Karpas-422 (cell line): ENCODE data around the gene CSNK1G2. TPM values are rescaled to one million over a fixed set of nuclear protein-coding genes. Genes with fewer than 3 reads are reported as not detected.

Experiments used
- DNase-seq: peaks from one replicate; pipeline ENCODE4 v3.0.0-alpha.2; 2015
- H2AFZ ChIP-seq: fragments of 200-600 bp; sonication (generic); 2 replicates; pipeline ENCODE4 v1.6.1; 2014; ENCODE audit warnings: antibody characterized with exemption, low read length, mixed read lengths
- H3K27ac ChIP-seq: fragments of 200-600 bp; sonication (generic); 2 replicates; pipeline ENCODE4 v1.5.1; 2014; ENCODE audit warnings: mild to moderate bottlenecking, low read length, moderate library complexity
- H3K27me3 ChIP-seq: fragments of 200-600 bp; sonication (generic); 2 replicates; pipeline ENCODE4 v1.6.1; 2014; ENCODE audit warnings: low read length, mixed read lengths
- H3K36me3 ChIP-seq: fragments of 200-600 bp; sonication (generic); 2 replicates; pipeline ENCODE4 v1.6.1; 2014; ENCODE audit warnings: low read length, mixed read lengths; ENCODE audit not compliant: insufficient read depth
- H3K4me1 ChIP-seq: fragments of 200-600 bp; sonication (generic); 2 replicates; pipeline ENCODE4 v1.6.1; 2014; ENCODE audit warnings: mild to moderate bottlenecking, low read length, mixed read lengths
- H3K4me2 ChIP-seq: fragments of 200-600 bp; sonication (generic); 2 replicates; pipeline ENCODE4 v1.6.1; 2014; ENCODE audit warnings: low read length, low read depth, mild to moderate bottlenecking; ENCODE audit not compliant: poor library complexity, severe bottlenecking
- H3K4me3 ChIP-seq: fragments of 200-600 bp; sonication (generic); 2 replicates; pipeline ENCODE4 v1.5.1; 2014; ENCODE audit warnings: mild to moderate bottlenecking, antibody characterized with exemption, low read length, mixed read lengths
- H3K79me2 ChIP-seq: fragments of 200-600 bp; sonication (generic); 2 replicates; pipeline ENCODE4 v1.6.1; 2014; ENCODE audit warnings: mild to moderate bottlenecking, low read length, mixed read lengths
- H3K9ac ChIP-seq: fragments of 200-600 bp; sonication (generic); 2 replicates; pipeline ENCODE4 v1.6.0; 2014; ENCODE audit warnings: low read length
- H3K9me2 ChIP-seq: fragments of 200-600 bp; sonication (generic), shearing (Covaris generic); replicated peaks from 2 replicates; pipeline ENCODE4 v1.6.0; 2014; ENCODE audit warnings: mild to moderate bottlenecking, low read length, moderate library complexity; ENCODE audit not compliant: insufficient read depth
- H3K9me3 ChIP-seq: fragments of 300-700, 200-600 bp; sonication (generic); 2 replicates; pipeline ENCODE4 v1.6.1; 2014; ENCODE audit warnings: low read length, mixed read lengths
- H4K20me1 ChIP-seq: fragments of 200-600 bp; sonication (generic); 2 replicates; pipeline ENCODE4 v1.6.1; 2014; ENCODE audit warnings: mild to moderate bottlenecking, antibody characterized with exemption, low read length, low read depth; ENCODE audit not compliant: insufficient read depth
- total RNA-seq: library from RNA; depleted of rRNA; stranded (reverse); fragments of >200 nt; shearing (Covaris generic); gene quantifications from 2 replicates; pipeline ENCODE4 v1.2.3, GENCODE V29; 2014; ENCODE audit warnings: low replicate concordance

The CSNK1G2 gene
- total RNA-seq, 1 experiment from 2014 or later, result 57.1 TPM

DNA sequence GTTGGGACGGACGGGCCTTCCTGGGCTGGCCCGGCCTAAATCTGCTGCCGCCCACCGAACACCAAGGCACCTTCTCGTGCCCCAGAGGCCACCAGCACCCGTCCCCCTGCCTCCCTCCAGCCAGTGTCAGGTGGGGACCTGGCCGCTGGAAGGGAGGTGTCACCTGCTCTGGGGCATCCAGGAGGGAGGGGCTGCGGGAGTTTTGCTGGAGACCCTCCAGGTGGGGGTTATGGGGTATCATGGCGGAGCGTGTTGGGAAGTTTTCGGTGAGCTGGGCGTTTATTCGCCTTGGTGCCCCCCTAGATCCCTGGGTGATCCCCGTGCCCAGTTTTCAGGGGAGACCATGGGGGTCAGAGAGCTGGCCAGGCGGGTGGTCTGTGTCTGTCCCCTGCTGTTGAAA is 9.7 kb downstream of the CSNK1G2 start:
- Histone ChIP-seq H3K9ac (no peak overlapping the region), H3K27me3 (no peaks in the 10 kb centered on the region), H3K27ac (no peak overlapping the region), H3K9me2 (no peaks in the 10 kb centered on the region), H3K4me1 (no peaks in the 10 kb centered on the region), H3K9me3 (no peaks in the 10 kb centered on the region), H3K36me3 (no peaks in the 10 kb centered on the region), H2AFZ (no peak overlapping the region), H3K4me3 (no peak overlapping the region), H3K79me2 (peaks cover 79% of the 10 kb centered on the region), H3K4me2 (no peak overlapping the region), H4K20me1 (peaks cover 28% of the 10 kb centered on the region; the same call in 1 of the 2 replicates)
- DNase-seq, result no peak

DNA sequence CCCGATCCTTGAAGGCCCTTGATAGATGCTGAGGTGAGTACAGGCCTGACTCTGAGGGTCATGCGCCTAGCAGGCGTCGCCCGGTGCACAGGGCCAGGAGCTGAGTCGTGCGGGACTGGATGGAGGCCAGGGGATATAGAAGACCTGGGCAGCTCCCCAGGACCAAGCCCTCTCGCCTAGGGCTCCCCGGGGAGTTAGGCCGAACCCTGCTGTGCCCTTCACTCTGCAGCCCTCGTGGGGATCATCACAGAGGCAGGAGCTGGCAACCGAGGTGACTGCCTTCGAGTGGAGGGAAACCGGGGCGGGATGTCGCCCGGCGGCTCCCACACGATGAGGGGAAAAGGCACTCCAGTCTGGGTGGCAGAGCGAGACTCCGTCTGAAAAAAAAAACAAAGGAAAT is 11.7 kb downstream of the CSNK1G2 start:
- Histone ChIP-seq H3K4me2 (no peak overlapping the region), H4K20me1 (peaks cover 22% of the 10 kb centered on the region; the same call in 1 of the 2 replicates), H3K9me2 (no peaks in the 10 kb centered on the region), H3K4me3 (no peak overlapping the region), H3K9me3 (no peaks in the 10 kb centered on the region), H3K4me1 (no peaks in the 10 kb centered on the region), H3K27me3 (no peaks in the 10 kb centered on the region), H3K9ac (no peak overlapping the region), H2AFZ (no peak overlapping the region), H3K79me2 (peaks cover 82% of the 10 kb centered on the region), H3K36me3 (no peaks in the 10 kb centered on the region), H3K27ac (no peak overlapping the region)
- DNase-seq, result no peak

DNA sequence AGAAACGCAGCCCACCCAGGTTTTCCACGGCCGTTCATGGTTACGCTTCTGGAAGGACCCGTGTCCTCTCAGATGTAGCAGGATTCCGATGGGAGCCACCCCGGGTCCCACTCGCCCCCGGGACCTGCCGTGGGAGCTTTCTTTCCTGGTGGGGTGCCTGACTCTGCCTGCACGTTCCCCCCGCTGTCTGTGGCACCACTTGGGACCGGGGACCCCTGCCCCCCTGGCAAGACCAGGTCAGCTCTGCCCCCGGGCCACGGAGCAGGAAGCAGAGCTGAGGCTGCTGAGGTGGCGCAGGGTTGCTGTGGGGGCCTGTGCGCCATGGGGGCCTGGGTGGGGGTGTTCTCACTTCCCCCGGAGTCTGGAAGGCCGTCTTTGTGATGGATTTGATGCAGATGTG is 12.1 kb downstream of the CSNK1G2 start:
- Histone ChIP-seq H3K79me2 (peaks cover 78% of the 10 kb centered on the region), H3K4me1 (no peaks in the 10 kb centered on the region), H3K36me3 (no peaks in the 10 kb centered on the region), H3K27ac (no peak overlapping the region), H3K4me2 (no peak overlapping the region), H3K9ac (no peak overlapping the region), H3K9me2 (no peaks in the 10 kb centered on the region), H3K4me3 (no peak overlapping the region), H2AFZ (no peak overlapping the region), H3K27me3 (no peaks in the 10 kb centered on the region), H3K9me3 (no peaks in the 10 kb centered on the region), H4K20me1 (peaks cover 22% of the 10 kb centered on the region; the same call in 1 of the 2 replicates)
- DNase-seq, result no peak

DNA sequence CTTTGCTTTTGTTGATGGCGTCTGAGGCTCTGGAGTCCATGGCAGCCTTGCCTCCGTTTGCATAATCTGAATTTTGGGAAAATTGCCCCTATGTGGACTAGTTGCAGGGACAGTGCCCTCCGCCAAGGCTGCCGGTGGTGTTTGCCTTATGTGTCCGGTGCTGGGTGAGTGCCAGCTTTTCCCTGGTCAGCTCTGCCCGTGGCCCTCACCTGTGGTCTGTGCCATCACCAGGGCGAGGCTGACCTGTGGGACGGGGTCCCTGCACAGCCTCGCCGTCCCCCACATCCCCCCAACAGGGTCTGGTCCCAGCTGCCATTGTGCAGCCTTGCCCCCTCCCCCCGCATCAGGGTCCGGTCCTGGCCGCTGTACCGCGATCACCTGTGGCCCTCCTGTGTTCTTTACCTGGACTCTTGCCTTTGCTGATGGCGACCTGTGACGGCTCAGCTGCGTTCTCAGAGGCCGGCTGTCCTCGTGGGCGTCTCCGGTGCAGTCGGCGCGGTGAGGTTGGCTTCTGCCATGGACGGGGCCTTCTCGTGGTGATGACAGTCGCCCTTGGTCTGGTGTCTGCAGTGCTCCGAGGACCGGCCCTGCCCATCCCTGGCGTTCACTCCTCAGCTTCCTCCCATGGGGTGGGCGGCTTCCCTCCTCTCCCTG is 12.6 kb downstream of the CSNK1G2 start:
- Histone ChIP-seq H2AFZ (no peak overlapping the region), H3K4me2 (no peak overlapping the region), H3K4me1 (no peaks in the 10 kb centered on the region), H3K9me2 (no peaks in the 10 kb centered on the region), H3K27me3 (no peaks in the 10 kb centered on the region), H3K9ac (no peak overlapping the region), H3K36me3 (no peaks in the 10 kb centered on the region), H3K4me3 (no peak overlapping the region), H3K79me2 (peaks cover 75% of the 10 kb centered on the region), H3K9me3 (no peaks in the 10 kb centered on the region), H3K27ac (no peak overlapping the region), H4K20me1 (peaks cover 20% of the 10 kb centered on the region; the same call in 1 of the 2 replicates)
- DNase-seq, result no peak

DNA sequence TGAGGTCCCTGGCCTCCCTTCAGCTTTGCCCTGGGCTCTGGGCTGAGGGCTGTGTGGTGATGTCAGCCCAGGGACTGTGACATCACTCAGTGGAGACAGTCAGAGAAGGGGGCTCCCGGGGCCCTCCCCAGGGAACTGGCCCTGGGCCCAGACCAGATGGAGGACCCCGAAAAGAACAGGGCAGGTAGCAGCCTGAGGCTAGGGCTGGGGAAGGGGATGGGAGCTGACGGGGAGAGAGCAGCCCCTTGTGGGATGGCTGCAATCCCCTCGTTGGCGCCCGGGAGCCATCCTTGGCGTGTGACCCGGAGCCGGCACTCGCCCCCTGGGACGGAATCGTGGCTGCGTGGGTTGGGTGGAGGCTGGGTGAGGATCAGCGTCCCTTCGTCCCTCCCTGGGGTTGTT is 13.6 kb downstream of the CSNK1G2 start:
- H3K27ac ChIP-seq, result no peak overlapping the region
- H3K9me2 ChIP-seq, result no peaks in the 10 kb centered on the region
- no peaks in the 10 kb centered on the region for H3K4me1 ChIP-seq
- H4K20me1 ChIP-seq, result peaks cover 18% of the 10 kb centered on the region; the same call in 1 of the 2 replicates
- H3K27me3 ChIP-seq, result no peaks in the 10 kb centered on the region
- no peak overlapping the region for H3K4me3 ChIP-seq
- H3K9ac ChIP-seq, result no peak overlapping the region
- no peak for DNase-seq
- no peak overlapping the region for H2AFZ ChIP-seq
- H3K79me2 ChIP-seq, result peaks cover 69% of the 10 kb centered on the region
- H3K9me3 ChIP-seq, result no peaks in the 10 kb centered on the region
- no peak overlapping the region for H3K4me2 ChIP-seq
- no peaks in the 10 kb centered on the region for H3K36me3 ChIP-seq

DNA sequence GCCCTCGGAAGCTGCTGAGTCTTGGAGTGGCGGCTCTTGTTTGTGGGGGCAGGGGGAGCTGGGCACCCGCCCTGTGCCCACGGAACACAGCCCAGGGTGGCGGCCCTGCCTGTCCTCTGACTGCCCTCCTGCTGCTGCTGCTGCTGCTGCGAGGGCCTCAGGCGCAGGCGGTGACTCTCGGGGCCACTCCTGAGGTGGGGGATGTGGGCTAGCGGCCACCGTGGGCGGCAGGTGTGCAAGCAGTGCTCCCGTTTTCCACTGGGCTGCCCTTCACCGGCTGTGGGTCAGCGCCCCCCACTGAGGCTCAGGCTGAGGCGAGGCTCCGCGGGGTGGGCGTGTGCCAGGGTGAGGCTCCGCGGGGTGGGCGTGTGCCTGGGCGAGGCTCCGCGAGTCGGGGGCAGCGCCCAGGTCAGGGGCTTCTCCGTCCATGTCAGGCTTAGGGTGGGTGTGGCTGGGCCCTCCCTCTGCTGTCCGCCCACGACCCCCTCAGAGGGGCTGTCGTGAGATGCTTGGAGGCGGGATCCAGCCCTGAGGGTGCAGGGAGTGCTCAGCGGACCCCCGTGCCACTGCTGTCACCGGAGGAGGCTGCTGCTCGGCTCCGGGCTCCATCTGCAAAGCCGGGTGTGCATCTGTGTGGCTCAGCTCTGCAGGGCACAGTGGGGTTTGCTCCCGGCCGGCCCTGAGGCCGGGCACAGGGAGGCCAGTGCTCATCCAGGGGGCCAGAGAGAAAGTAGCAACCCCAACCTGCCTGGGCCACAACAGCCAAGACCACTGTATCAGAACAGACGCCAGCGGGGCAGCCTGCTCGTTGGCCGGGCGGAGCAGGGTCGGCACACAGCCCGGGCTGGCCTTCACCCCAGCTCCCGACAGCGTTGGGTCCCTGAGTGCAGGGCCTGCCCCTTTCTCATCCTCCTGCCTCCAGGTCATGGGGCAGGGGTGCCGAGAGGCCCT is 14.5 kb downstream of the CSNK1G2 start:
- peaks cover 18% of the 10 kb centered on the region; the same call in 1 of the 2 replicates for H4K20me1 ChIP-seq
- DNase-seq, result no peak
- no peak overlapping the region for H2AFZ ChIP-seq
- H3K4me1 ChIP-seq, result no peaks in the 10 kb centered on the region
- H3K9me3 ChIP-seq, result no peaks in the 10 kb centered on the region
- peaks cover 71% of the 10 kb centered on the region for H3K79me2 ChIP-seq
- H3K36me3 ChIP-seq, result no peaks in the 10 kb centered on the region
- H3K4me2 ChIP-seq, result no peak overlapping the region
- H3K27me3 ChIP-seq, result no peaks in the 10 kb centered on the region
- no peaks in the 10 kb centered on the region for H3K9me2 ChIP-seq
- no peak overlapping the region for H3K4me3 ChIP-seq
- no peak overlapping the region for H3K27ac ChIP-seq
- no peak overlapping the region for H3K9ac ChIP-seq

DNA sequence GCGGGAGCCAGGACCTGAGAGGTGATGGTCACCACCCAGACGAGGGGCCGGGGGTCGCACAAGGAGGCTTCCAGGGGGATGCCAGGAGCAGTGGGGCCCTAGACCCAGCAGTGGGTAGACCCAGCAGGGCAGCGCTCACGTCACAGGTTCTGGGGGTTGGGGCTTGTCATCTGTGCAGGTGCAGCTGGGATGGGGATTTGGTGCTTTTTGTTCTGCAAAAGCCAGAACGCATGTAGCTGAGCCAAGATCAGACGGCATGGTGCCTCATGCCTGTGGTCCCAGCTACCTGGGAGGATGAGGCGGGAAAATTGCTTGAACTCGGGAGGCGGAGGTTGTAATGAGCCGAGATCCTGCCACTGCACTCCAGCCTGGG is 15.1 kb downstream of the CSNK1G2 start:
- H3K79me2 ChIP-seq, result peaks cover 67% of the 10 kb centered on the region

DNA sequence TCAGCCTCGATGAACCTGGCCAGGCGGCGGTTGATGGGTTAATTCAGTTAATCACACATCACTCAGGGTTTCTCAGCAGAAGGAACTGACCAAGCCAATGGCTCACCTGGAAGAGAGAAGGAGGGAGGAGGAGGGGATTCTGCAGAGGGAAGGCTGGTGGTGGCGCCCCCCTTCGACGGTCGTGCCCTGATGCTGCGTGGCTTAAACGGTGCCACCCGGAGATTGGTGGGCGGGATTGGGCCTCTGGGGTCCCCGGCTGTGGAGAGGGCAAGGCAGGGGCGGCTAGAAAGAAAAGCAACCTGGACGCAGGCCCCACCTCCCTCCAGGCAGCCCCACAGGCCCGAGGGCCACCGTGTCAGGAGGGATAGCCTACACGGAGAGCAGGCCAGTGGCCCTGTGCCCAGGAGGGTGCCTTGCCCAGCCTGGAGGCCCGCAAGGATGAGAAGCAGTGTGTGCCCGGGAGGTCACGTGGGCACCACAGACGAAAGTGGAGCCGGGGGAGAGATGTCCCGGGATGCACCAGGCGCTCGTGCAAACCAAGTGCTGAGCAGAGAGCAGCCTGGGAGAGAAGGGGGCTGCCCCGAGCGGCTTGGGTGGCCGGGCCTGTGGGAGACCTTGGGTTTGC is 16.0 kb downstream of the CSNK1G2 start:
- no peaks in the 10 kb centered on the region for H3K9me2 ChIP-seq
- peaks cover 69% of the 10 kb centered on the region for H3K79me2 ChIP-seq
- no peak overlapping the region for H3K4me3 ChIP-seq
- H3K36me3 ChIP-seq, result no peaks in the 10 kb centered on the region
- DNase-seq, result no peak
- H3K4me2 ChIP-seq, result no peak overlapping the region
- H3K9ac ChIP-seq, result no peak overlapping the region
- peaks cover 18% of the 10 kb centered on the region; the same call in 1 of the 2 replicates for H4K20me1 ChIP-seq
- H3K4me1 ChIP-seq, result no peaks in the 10 kb centered on the region
- no peak overlapping the region for H3K27ac ChIP-seq
- H2AFZ ChIP-seq, result no peak overlapping the region
- no peaks in the 10 kb centered on the region for H3K27me3 ChIP-seq
- no peaks in the 10 kb centered on the region for H3K9me3 ChIP-seq

More for the DNA sequence above, 15.1 kb downstream of the CSNK1G2 start:
- H3K27ac ChIP-seq, result no peak overlapping the region
- H3K4me1 ChIP-seq, result no peaks in the 10 kb centered on the region
- no peak overlapping the region for H3K4me2 ChIP-seq
- H3K9ac ChIP-seq, result no peak overlapping the region
- H4K20me1 ChIP-seq, result peaks cover 18% of the 10 kb centered on the region; the same call in 1 of the 2 replicates
- no peak for DNase-seq
- H3K4me3 ChIP-seq, result no peak overlapping the region
- H3K9me2 ChIP-seq, result no peaks in the 10 kb centered on the region
- H3K27me3 ChIP-seq, result no peaks in the 10 kb centered on the region
- no peaks in the 10 kb centered on the region for H3K9me3 ChIP-seq
- no peak overlapping the region for H2AFZ ChIP-seq
- no peaks in the 10 kb centered on the region for H3K36me3 ChIP-seq
